SU-DHL-6 (cell line): Measurements from ENCODE around the gene PKD1.

Source experiments
- CTCF ChIP-seq: fragments of 200-600 bp; sonication (generic); IDR thresholded peaks from one replicate; pipeline ENCODE4 v1.5.1; 2017; ENCODE audit warnings: antibody characterized with exemption, mild to moderate bottlenecking, low read length, moderate library complexity; ENCODE audit not compliant: insufficient read depth, poor library complexity, severe bottlenecking
- EZH2phosphoT487 ChIP-seq: fragments of 200-600 bp; sonication (generic), shearing (Covaris generic); conservative IDR thresholded peaks from 2 replicates; pipeline ENCODE4 v1.6.1; 2018; ENCODE audit warnings: mild to moderate bottlenecking, antibody characterized with exemption, low read length, moderate library complexity, mixed read lengths

GRCh38 chr16:2044541-2044940 lies 91.2 kb downstream of the PKD1 start:
- TF ChIP-seq CTCF = no peak
- TF ChIP-seq EZH2phosphoT487 = no peak
